ENCODE measurements around the gene CPPED1.
"Not testable (repeated sequence)": the region's sequence is repeated elsewhere in the genome, so short reads cannot be mapped to it uniquely, and the experiment has no call there.

The CPPED1 gene

DNA sequence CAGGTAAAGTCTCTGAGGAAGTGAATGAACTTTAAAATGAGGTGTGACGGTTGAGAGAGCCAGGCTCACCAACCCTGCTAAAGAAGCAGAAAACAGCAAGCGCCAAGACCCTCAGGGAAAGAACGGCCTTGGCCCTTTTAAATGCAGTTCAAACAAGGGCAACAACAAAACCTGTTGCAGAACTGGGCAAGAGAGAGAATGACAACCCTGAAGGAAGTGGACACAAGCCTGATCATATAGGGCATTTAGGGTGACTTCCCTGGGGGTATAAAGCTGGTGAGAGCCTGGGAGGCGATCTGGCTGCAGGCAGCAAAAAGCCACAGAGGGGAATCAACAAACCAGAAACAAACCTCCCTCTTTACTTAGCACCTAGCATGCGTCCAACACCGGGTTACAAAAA lies 1.0 kb downstream of the CPPED1 start:
- no peak for DNase-seq

DNA sequence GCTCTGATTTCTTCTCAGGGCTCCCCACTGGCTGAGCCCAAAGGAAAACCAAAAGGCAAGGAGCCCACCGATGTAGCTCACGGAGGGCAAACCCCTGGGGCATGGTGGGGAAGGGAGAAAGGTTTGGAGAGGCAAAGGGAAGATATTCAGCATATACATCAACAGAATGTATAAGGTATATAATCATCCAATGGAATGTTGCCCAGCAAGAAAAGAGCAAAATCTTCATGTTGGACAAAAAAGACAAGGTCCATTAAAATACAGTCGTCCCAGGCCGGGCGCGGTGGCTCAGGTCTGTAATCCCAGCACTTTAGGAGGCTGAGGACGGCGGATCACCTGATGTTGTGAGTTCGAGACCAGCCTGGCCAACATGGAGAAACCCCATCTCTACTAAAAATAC lies 1.6 kb downstream of the CPPED1 start:
- DNase-seq, result no peak

DNA sequence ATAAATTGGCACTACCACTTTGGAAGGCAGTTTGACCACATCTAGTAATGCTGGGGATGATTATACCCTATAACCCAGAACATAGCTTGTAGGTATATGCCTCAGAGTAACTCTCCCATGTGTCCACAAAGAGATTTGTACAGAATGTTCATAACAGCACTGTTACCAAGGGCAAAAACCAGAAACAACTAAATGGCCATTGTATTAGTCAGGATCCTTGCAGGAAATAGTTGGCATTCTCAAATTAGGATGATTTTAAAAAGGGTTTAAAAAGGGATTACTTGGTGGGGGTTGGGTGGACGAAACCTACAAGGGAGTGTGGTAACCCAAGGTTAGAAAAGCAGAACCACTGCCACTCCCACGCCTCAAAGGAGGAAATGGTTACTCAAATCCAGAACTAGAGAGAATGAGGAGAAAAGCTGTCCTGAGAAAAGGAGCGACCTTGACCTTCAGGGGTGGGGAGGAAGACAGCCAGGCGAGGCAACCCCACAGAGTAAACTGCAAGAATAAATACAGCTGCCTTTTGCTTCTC lies 2.1 kb downstream of the CPPED1 start:
- DNase-seq, result peak in 2 of 56 donors; percentile 2 to 4

DNA sequence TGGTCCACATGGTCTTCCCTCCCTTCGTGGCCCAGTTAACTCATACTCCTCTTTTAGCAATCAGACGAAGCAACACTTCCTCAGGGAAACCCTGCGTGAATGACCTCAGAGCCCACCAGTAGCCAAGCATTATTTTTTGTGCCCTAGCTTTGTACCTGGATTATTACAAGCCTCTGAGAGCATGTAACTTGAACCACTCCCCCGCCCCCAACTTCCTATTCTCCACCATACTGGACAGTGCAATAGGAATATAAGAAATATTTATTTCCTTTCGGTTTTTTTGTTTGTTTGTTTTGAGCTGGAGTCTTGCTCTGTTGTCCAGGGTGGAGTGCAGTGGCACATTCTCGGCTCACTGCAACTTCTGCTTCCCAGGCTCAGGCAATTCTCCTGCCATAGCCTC lies 2.9 kb downstream of the CPPED1 start:
- DNase-seq, result no peak

DNA sequence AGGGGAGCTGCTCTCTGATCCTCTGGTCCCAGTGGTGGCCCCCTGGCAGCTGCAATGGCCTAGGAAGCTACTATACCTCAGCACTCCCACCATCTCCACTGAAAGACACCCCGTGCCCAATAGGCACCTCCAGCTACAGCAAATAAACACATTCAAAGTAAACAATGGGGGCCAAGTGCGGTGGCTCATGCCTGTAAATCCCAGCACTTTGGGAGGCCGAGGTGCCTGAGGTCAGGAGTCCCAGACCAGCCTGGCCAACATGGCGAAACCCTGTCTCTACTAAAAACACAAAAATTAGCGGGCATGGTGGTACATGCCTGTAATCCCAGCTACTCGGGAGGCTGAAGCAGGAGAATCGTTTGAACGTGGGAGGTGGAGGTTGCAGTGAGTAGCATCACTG lies 3.7 kb downstream of the CPPED1 start:
- DNase-seq, result not testable (repeated sequence)

DNA sequence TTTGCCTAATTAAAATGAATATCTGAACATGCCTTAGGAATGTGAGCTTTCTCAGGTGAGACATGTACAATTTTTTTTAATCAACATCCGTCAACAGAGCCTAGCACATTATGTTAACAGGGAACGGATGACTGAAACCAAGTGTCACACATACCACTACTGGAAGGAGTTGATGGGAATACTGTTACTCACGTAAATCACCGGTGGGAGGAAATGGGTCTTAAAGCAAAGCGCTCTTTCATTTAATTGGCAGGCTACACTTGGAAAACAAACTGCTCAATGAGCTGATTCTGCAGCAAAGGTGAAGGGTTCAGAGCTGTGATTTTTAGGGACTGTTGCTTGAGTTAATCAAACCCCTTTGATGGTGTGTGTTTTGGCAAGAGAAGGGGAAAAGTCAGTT lies 4.8 kb downstream of the CPPED1 start:
- no peak for DNase-seq

DNA sequence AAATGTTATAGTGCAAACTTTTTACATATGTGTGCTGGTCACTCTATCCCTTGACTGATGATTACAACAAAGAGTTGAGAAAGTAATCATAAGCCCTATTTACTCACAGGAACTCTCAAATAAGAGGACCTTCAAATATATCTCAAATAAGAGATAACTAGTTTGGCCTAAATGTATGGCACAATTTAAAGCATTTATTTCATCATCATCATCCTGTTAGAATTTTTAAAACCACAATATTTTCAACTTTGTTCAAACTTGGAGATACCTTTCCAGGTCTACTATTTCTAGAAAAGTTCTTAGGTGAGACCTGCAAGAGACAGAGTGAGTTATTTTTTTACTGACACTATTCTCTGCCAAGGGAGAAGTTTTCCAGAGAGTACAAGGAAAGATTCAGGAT lies 5.5 kb downstream of the CPPED1 start:
- no peak for DNase-seq

DNA sequence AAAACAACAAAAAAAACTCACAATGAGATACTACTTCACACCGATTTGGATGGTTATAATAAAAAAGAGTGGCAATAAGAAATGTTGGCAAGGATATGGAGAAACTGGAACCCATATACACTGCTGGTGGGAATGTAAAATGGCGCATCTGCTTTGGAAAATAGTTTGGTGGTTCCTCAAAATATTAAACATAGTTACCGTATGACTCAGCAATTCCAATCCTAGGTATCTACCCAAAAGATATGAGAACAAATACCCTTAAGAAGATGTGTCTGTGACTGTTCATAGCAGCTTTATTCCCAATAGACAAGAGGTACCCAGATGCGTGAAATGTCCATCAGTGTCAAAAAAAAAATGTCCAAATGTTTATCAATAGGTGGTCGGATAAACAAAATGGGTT lies 7.2 kb downstream of the CPPED1 start:
- DNase-seq, result no peak

DNA sequence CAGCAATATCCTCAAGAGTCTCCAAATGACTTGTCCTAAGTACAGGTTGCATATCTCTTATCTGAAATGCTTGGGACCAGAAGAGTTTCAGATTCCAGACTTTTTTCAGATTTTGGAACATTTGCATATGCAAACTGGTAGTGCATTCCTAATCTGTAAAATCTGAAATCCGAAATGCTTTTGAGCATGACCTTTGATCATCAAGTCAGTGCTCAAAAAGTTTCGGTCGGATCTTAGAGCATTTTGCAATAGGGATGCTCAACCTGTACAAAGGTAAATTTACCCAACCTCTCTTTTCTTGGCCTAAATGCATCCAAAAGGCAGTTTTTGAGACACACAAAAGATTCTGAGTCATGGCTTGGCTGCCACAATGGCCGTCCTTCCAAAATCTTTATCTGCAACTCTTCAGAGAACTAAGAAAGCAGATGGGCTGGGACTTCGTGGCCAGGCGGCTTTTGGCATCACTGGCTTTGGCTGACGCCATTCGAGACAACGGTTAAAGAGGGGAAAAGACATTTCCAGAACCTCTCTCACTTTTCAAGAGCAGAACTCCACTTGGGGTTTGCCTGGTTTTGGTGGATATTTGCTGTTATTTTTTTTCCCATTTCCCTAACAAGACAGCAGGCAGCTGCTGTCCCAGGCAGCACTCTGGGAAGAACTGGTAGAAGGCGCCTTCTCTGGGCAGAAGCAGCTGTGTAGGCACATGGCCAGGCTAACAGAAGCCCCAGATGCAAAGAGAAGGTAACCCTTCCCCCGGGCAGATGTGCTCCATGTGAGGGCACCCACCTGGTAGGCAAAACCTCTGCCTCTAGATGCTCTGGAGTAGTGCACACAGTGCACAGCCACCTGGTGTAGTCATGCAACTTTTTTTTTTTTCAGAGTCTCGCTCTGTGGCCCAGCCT lies 8.9 kb downstream of the CPPED1 start:
- no peak for DNase-seq

DNA sequence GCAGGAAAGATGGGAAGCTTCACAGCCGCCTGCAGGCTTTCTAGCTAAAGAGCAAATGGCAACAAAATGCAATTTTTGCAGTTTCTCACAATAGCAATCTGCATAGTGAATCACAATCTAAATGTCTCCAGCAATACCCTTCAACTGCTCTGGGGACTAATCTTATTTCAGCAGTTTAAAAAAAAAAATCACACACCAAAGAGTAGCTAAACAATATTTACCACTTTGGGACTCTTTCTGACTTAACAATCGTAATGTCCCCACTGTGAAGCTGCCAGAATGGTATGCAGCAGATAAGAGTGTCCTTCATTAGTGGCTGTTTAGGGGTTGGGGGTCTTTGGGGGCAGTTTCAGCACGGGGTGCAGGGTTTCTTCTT lies 9.8 kb downstream of the CPPED1 start:
- no peak for DNase-seq

DNA sequence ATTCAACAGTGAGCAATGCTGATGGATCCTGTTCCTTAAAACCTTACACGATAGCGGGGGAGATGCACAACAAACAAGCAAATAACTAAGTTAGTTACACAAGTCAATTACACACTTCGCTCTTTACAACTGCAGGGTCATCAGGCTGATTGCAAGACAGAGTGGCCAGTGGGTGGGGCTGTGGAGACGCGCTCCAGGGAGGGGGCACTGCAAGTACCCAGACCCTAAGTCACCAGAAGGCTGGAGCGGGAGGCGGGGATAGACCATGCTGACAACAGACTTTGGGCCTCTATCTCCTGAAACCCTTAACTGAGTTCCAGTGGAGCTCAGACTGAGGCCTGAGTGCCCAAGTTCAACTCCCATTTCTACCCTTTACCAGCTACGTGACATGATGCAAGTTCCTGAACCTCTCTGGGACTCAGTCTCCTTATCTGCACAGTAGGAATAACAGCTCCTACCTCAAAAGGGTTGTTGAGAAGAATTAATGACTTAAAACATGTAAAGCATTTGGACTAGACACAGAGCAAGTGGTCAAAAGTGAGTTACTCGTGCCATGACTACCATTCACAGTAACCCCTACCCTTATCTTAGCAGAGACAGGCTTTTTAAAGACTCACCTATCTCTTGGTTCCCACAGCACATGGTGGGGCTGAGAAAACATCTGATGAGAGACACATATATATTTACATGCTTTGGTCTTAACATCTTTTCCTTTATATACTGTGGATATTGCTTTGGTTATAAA lies 10.4 kb downstream of the CPPED1 start:
- DNase-seq, result no peak

DNA sequence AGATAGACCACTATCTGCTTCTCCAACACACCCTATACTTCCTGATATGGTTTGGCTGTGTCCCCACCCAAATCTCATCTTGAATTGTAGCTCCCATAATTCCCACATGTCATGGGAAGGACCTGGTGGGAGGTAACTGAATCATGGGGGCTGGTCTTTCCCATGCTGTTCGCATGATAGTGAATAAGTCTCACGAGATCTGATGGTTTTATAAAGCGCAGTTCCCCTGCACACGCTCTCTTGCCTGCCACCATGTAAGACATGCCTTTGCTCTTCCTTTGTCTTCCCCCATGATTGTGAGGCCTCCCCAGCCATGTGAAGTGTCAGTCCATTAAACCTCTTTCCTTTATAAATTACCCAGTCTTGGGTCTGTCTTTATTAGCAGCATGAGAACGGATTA lies 11.2 kb downstream of the CPPED1 start:
- DNase-seq, result not testable (repeated sequence)

DNA sequence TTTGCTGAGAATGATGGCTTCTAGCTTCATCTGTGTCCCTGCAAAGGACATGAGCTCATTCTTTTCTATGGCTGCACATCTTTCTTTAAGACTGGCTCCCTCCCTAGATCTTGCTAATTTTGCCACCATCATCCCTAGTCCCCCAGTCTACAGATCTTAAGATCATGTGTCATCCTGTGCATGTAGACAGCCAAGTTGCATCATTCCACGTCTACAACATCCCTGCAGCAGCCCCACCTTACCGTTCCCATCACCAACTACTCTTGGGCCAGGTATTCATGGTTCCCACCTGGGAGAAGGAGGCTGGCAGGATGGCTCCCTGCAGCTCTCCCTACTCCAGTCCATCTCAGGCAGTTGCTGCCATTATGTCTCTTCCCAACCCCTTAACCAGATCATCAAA lies 12.3 kb downstream of the CPPED1 start:
- DNase-seq, result no peak

DNA sequence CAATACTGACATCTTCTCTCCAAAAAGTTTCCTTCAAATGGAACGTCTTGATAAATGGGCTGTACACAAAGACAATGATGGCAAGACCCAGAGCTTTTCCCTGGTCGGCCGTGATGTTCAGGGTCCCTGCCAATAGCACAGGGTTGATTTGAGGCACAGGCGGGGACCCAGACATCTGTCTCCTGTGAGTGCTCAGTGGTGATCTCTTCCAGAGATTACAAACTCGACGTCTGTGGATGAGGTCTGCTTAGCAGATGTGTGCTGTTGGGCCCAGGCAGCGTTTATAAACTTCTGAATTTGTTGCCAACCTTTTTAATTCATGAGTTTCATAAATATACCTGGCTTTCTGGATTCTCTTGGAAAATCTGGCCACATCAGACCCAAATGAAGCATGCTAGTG lies 14.9 kb downstream of the CPPED1 start:
- no peak for DNase-seq

DNA sequence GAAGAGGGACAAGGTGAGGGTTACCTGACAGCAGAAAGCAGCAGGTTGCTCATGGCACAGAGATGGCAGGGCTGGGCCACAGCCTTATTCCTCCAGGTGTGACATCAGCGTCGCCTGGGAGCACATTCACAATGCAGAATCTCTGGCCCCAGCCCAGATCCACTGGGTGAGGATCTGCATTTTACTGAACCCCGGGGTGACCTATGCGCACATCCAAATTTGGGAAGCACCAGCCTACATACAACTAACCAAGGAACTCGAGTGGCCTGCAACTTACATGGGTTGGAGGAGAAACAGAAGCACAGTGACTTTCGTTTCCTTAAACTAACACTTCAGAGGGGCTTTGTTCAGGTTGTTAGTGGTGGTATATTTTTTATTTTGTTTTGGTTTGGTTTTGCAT lies 17.6 kb downstream of the CPPED1 start:
- no peak for DNase-seq

DNA sequence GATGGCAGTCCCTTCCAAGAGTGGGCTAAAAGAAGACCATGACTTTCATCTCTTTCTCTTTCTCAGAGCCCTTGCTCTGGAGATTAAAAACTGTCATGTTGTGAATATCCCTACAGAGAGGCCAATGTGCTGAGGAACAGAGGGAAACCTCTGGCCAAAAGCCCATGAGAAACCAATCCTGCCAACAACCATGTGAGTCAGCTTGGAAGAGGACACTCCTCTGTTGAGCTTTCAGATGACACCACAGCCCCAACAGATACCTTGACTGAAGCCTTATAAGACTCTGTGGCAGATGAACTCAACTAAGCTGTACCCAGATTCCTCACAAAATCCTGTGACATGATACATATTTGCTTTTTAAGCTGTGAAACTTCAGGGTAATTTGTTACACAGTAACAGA lies 19.6 kb downstream of the CPPED1 start:
- no peak for DNase-seq

DNA sequence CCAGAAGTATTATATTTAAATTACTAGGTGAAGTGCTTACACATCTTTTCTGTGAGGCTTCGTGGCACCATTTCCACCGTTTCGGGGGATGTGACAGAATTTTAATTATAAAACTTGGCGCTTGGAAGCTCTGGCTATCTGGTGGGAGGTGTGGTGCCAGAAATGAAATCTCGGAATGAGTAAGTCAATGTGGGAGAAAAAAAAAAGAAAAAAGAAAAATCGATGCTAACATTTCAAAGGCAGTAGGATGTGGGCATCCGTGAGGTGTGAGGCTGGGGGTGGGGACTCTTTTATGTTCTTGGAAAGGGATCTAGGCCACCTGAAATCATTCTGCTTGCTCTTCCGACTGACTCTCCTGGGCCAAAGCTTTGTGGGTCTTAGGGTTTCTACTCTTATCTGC lies 21.9 kb downstream of the CPPED1 start:
- DNase-seq, result no peak

DNA sequence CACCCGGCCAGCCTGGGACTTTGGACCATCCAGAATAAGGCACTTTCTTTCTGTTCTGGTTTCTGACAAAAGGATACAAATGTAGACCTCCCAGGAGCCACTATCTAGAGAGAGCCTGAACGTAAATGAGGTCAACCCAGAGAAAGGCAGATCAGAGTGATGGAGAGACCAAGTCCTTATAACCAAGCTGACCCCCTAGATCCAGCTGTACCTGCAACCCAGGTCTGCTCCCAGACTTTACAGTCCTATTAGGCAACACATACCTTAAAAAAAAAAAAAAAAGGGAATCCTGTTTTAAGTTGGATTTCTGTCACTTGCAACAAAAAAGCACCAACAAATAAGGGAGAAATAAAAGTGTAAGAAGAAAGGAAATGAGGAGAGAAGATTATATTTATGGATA lies 23.2 kb downstream of the CPPED1 start:
- DNase-seq, result no peak

DNA sequence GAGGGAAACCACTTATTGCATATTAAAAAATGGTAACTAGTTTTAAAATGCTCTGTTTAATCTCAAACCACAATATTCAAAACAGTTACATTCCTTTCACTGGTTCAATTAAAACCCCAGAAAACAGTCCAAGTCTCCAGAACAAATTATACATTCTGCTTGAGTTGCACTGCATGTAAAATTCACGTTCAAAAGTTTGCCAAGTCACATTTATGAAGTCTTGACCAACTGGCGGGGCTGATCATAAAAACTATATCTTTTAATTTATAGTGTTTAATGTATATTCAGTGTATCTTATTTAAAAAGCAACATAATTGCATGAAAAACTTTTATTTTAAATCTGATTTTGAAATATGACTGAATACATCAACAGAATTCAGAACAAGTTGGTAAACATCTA lies 25.0 kb downstream of the CPPED1 start:
- DNase-seq, result no peak

DNA sequence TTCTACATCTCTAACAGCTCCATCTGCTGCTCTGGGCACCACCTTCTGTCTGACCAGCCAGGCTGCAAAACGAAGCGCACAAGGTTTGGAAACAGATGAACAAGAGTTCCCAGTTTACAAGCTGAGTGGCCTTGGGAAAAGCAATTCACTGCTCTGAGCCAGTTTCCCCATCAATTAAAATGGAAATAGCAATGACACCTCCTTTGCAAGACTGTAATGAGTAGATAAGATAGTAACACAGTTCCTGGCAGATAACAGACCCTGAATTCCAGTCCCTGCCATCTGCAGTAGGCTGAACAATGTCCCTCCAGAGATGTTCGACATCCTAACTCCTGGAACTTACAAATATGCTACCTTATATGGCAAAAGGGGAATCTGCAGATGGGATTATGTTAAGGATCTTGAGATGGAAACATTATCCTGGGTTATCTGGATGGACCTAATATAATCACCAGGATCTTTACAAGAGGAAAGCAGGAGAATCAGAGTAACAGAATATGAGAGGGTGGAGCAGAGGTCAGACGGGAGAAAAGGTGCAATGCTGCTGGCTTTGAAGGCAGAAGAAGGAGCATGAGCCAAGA lies 27.9 kb downstream of the CPPED1 start:
- no peak for DNase-seq

DNA sequence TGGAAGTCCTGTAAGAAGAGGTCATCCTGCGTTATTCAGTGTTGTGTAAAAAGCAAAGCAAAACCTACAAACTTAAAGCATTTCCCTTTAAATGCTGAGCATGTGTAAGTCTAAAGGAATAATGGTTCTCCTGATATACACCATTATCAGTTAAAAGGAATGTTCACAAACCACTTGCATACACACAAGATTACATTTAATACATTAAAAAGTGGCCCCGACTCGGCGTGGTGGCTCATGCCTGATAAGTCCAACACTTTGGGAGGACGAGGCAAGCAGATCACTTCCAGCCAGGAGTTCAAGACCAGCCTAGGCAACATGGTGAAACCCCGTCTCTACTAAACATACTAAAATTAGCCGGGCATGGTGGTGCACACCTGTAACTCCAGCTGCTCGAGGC lies 30.5 kb downstream of the CPPED1 start:
- no peak for DNase-seq

DNA sequence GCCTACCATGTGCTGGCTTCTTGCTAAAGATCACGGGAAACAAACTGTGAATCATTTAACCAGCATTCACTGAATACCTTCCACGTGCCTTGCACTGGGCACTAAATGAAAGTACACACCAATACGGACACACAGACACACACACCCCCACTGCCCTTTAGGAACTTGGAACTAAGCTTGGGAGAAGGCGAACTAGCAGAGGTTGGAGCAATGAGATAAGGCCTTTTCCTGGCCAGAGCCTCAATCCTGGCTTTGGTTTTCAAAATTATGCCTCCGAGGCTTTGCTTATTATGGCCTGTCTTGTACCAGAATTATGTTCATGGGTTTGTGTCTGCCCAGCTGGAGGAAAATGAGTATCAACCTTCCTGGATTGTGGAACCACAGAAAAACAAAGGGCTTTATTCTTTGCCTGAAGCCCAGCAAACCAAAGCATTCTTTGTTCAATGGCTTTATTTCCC lies 32.3 kb downstream of the CPPED1 start:
- DNase-seq, result peak in 25 of 56 donors; percentile 1 to 74 (median 28)

All from nucleus accumbens (tissue), 56 donors.